Osteocyte (in vitro differentiated cells): ENCODE data around the gene TMEM38A. TPM values are rescaled to one million over a fixed set of nuclear protein-coding genes. Genes with fewer than 3 reads are reported as not detected.
A peak's percentile ranks its signal among the peaks of the same experiment; 100 is the strongest.
"Not testable (repeated sequence)": the region's sequence is repeated elsewhere in the genome, so short reads cannot be mapped to it uniquely, and the experiment has no call there.

ENCODE experiments used
- DNase-seq: peaks from one replicate; pipeline ENCODE4 v3.0.0; 2021; ENCODE audit warnings: mixed read lengths; ENCODE audit not compliant: unreplicated experiment; ENCODE audit errors: extremely low spot score
- H3K27ac Mint-ChIP-seq: one replicate; pipeline ENCODE4 v1.8.0; 2021; ENCODE audit warnings: mild to moderate bottlenecking, mixed read lengths; ENCODE audit not compliant: unreplicated experiment
- H3K27me3 Mint-ChIP-seq: one replicate; pipeline ENCODE4 v1.8.0; 2021; ENCODE audit warnings: mixed read lengths; ENCODE audit not compliant: unreplicated experiment
- H3K36me3 Mint-ChIP-seq: one replicate; pipeline ENCODE4 v1.8.0; 2021; ENCODE audit warnings: mixed read lengths; ENCODE audit not compliant: unreplicated experiment
- H3K4me1 Mint-ChIP-seq: one replicate; pipeline ENCODE4 v1.8.0; 2021; ENCODE audit warnings: mixed read lengths; ENCODE audit not compliant: unreplicated experiment
- H3K4me3 Mint-ChIP-seq: one replicate; pipeline ENCODE4 v1.8.0; 2021; ENCODE audit warnings: mild to moderate bottlenecking, moderate library complexity, mixed read lengths; ENCODE audit not compliant: unreplicated experiment
- H3K9me3 Mint-ChIP-seq: one replicate; pipeline ENCODE4 v1.8.0; 2021; ENCODE audit warnings: mixed read lengths; ENCODE audit not compliant: unreplicated experiment
- CTCF ChIP-seq: fragments of 200-600 bp; sonication (generic); IDR thresholded peaks from 2 replicates; pipeline ENCODE4 v1.5.0; 2021; ENCODE audit warnings: antibody characterized with exemption, mild to moderate bottlenecking, moderate library complexity
- total RNA-seq: library from RNA; stranded (reverse); gene quantifications from 2 replicates; pipeline ENCODE4 v1.2.1, GENCODE V29; 2021

Gene TMEM38A
- total RNA-seq, 1 donor from 2014 or later = 6.3 TPM

GRCh38 chr19:16661480-16662034 lies 618 bp downstream of the TMEM38A start:
- H3K36me3 Mint-ChIP-seq = peaks cover 10% of the 10 kb centered on the region
- no peaks in the 10 kb centered on the region for H3K9me3 Mint-ChIP-seq
- no peaks in the 10 kb centered on the region for H3K27me3 Mint-ChIP-seq
- H3K4me1 Mint-ChIP-seq = peaks cover 22% of the 10 kb centered on the region
- no peak overlapping the region for H3K27ac Mint-ChIP-seq
- no peak for DNase-seq
- no peak for TF ChIP-seq CTCF
- peak overlapping the region; percentile 76 for H3K4me3 Mint-ChIP-seq

GRCh38 chr19:16668176-16668575 lies 7.2 kb downstream of the TMEM38A start:
- H3K4me3 Mint-ChIP-seq = no peak overlapping the region
- TF ChIP-seq CTCF = no peak
- H3K36me3 Mint-ChIP-seq = no peaks in the 10 kb centered on the region
- no peak overlapping the region for H3K27ac Mint-ChIP-seq
- H3K9me3 Mint-ChIP-seq = no peaks in the 10 kb centered on the region
- no peak for DNase-seq
- no peaks in the 10 kb centered on the region for H3K4me1 Mint-ChIP-seq
- no peaks in the 10 kb centered on the region for H3K27me3 Mint-ChIP-seq

GRCh38 chr19:16668702-16669101 lies 7.8 kb downstream of the TMEM38A start:
- H3K36me3 Mint-ChIP-seq, H3K27ac Mint-ChIP-seq, H3K4me3 Mint-ChIP-seq, DNase-seq, H3K9me3 Mint-ChIP-seq, H3K4me1 Mint-ChIP-seq, H3K27me3 Mint-ChIP-seq: not testable (repeated sequence)

- Mint-ChIP-seq H3K27me3 (no peaks in the 10 kb centered on the region), H3K27ac (no peak overlapping the region), H3K4me3 (no peak overlapping the region), H3K4me1 (no peaks in the 10 kb centered on the region), H3K9me3 (no peaks in the 10 kb centered on the region), H3K36me3 (no peaks in the 10 kb centered on the region)
- DNase-seq = no peak
- TF ChIP-seq CTCF = no peak
Measured at GRCh38 chr19:16670291-16670690, 9.4 kb downstream of the TMEM38A start.

GRCh38 chr19:16671652-16672274 lies 10.8 kb downstream of the TMEM38A start:
- no peaks in the 10 kb centered on the region for H3K9me3 Mint-ChIP-seq
- no peaks in the 10 kb centered on the region for H3K36me3 Mint-ChIP-seq

More at GRCh38 chr19:16671652-16672274, 10.8 kb downstream of the TMEM38A start:
- no peaks in the 10 kb centered on the region for H3K27me3 Mint-ChIP-seq
- H3K4me1 Mint-ChIP-seq = no peaks in the 10 kb centered on the region
- no peak for DNase-seq
- H3K4me3 Mint-ChIP-seq = no peak overlapping the region
- TF ChIP-seq CTCF = no peak
- no peak overlapping the region for H3K27ac Mint-ChIP-seq
